ENCODE data around the gene ENAM. TPM values are rescaled to one million over a fixed set of nuclear protein-coding genes. Genes with fewer than 3 reads are reported as not detected.

Gene ENAM
- total and polyA plus RNA-seq, 10 of the 15 experiments (the other 5 are each of a cell fraction or from before 2014, with no cell fraction given): 0.04 to 1.3 (median 0.21) TPM

DNA sequence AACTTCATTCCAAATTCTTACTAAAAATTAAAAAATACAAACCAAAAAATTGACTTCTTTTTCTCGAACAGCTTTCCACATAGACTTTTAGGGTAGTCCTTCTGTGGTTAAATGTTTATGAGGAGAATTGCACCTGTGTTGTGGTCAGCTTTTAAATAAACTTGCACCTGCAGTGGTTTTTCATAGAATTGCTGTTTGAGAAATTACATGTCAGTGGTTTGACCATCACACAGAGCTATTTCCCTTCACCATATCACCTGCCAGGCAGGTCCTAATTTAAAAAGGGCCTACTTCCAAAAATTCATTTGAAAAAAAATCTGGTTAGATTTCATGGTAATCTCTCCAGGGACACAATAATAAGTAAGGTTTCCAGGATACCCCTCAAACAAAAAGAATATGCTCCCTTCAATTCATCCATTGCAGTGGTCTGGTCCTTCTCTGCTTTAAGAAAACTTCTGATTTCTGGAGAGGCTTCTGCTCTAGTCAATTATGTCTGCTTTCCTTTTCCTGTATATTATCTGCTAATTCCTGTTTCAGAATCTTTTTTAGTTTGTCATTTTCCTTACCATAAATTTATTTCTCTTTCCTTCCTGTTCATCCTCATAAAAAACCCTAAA lies 49.9 kb downstream of the ENAM start (continued):
- TF ChIP-seq BMI1 (IDR thresholded peaks at IDR 0.05; ENCODE audit: borderline replicate concordance): peak; percentile 45; the same call in 1 of the 2 replicates
- TF ChIP-seq ESRRA (IDR thresholded peaks at IDR 0.05; ENCODE audit: low read length): no peak
- peak; percentile 70; the same call in 1 of the 2 replicates for TF ChIP-seq RELB (IDR thresholded peaks at IDR 0.05; ENCODE audit: low read depth)

DNA sequence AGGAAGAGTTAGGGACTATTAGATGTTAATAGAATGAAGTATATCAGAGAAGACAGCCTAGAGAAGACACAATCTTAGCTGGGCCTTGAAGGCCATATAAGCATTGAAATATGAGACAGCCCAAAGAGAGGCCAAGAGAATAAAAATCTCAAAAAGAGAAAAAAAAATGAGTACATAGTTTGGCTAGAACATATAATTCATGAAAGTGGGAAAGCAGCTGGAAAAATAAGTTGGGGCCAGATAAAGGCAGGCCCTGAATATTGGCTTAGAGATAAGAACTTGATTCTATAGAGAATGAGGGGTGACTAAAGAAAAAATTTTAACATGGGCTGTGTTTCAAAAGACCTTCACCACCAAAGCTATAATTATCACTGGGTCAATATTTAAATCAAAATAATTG lies 52.4 kb downstream of the ENAM start:
- POLR2A ChIA-PET: interaction anchor here (0.7 to 1.5 kb wide), 3 partner anchors 25 to 54 kb away, joined by 3 to 7 read pairs (median 5); no protein-coding TSS in a partner anchor
- Histone ChIP-seq H3K9ac (ENCODE audit: control insufficient read depth, insufficient read depth, low read length) (no peak overlapping the region), H2AFZ (ENCODE audit: control insufficient read depth, low read depth, low read length) (peak overlapping the region; percentile 39; the same call in 1 of the 2 replicates)

More for the DNA sequence above, 52.4 kb downstream of the ENAM start:
- Histone ChIP-seq H3K27me3 (replicated peaks in 1 of 2; ENCODE audit: control insufficient read depth in 2 of 2, insufficient read depth in 2 of 2, low read length in 1 of 2) (no peaks in the 10 kb centered on the region), H4K20me1 (ENCODE audit: control insufficient read depth, insufficient read depth) (no peaks in the 10 kb centered on the region), H3K4me2 (ENCODE audit: control insufficient read depth, insufficient read depth) (peak overlapping the region; percentile 42; the same call in 1 of the 2 replicates), H3K4me3 (no peak overlapping the region), H3K9me3 (replicated peaks; ENCODE audit: control insufficient read depth, insufficient read depth, low read length) (no peaks in the 10 kb centered on the region), H3K79me2 (ENCODE audit: control insufficient read depth, insufficient read depth, low read length) (no peaks in the 10 kb centered on the region), H3K4me1 (ENCODE audit: control insufficient read depth, insufficient read depth, low read length) (peaks cover 51% of the 10 kb centered on the region), H3K36me3 (ENCODE audit: control insufficient read depth in 2 of 2, insufficient read depth in 2 of 2, low read length in 1 of 2) (no peaks in the 10 kb centered on the region), H3K27ac (ENCODE audit: control insufficient read depth, insufficient read depth) (peak overlapping the region; percentile 74)
- no TSS peak for BruUV-seq (replicated peaks)
- FAIRE-seq: no peak
- CTCF ChIA-PET: interaction anchor here (0.6 to 2.8 kb wide), 6 partner anchors 14 to 946 kb away, joined by 3 to 25 read pairs (median 6); partner anchors contain the start of gene JCHAIN
- SMC1A ChIA-PET (ENCODE audit: uncharacterized antibody, unreplicated experiment): interaction anchor here (1.3 to 12.8 kb wide), 7 partner anchors 9 to 74 kb away, joined by 3 to 170 read pairs (median 4); partner anchors contain the start of gene JCHAIN
- TF ChIP-seq POLR2AphosphoS2 (IDR thresholded peaks at IDR 0.05; ENCODE audit: low read depth, low read length) (no peak), ETV6 (conservative IDR thresholded peaks at IDR 0.05 in 1 of 2, IDR thresholded peaks at IDR 0.05 in 1 of 2; ENCODE audit: borderline replicate concordance in 1 of 2, low read depth in 1 of 2) (no peak), TCF7 (IDR thresholded peaks at IDR 0.05; ENCODE audit: borderline replicate concordance) (no peak), ZNF274 (IDR thresholded peaks at IDR 0.05; ENCODE audit: insufficient read depth, insufficient read length) (no peak), TCF3 (IDR thresholded peaks at IDR 0.05; ENCODE audit: borderline replicate concordance, insufficient read depth, low read depth, low read length) (no peak), NR2C2 (IDR thresholded peaks at IDR 0.05; ENCODE audit: borderline replicate concordance, control insufficient read depth, insufficient read length, low read depth) (no peak)
- intact Hi-C loops (cut with micrococcal nuclease; ENCODE audit: unreplicated experiment) (loop anchor here (10.0 kb wide), 1 partner anchor 314 kb away; the partner anchor contains the start of gene DCK), in situ Hi-C loops (cut with MboI) (loop anchor here (25.0 kb wide), 1 partner anchor 1619 kb away; no protein-coding TSS in a partner anchor)
- no peak for DNase-seq (ENCODE audit: low read depth, low spot score)
- no peak for ATAC-seq
- RAD21 ChIA-PET (ENCODE audit: unreplicated experiment): interaction anchor here (0.8 to 3.5 kb wide), 9 partner anchors 9 to 257 kb away, joined by 3 to 24 read pairs (median 4); partner anchors contain the start of gene JCHAIN

All from GM12878 (cell line).